GM12875 (cell line): ENCODE results near the gene SYTL5.

ENCODE experiments used
- H3K4me3 ChIP-seq: one replicate; pipeline ENCODE4 v1.5.1; 2011; ENCODE audit warnings: low read depth, low read length, control low read depth
- CTCF ChIP-seq: IDR thresholded peaks from 2 replicates; pipeline ENCODE4 v1.5.1; 2011; ENCODE audit warnings: low read depth, mild to moderate bottlenecking, control low read depth, inconsistent platforms, low read length, moderate library complexity, borderline replicate concordance; ENCODE audit not compliant: insufficient read depth

Gene SYTL5

GRCh38 chrX:37997096-37997495, 9.3 kb upstream of the SYTL5 start:
- no peak for TF ChIP-seq CTCF
- H3K4me3 ChIP-seq, result no peak overlapping the region

GRCh38 chrX:37998586-37999262, 7.6 kb upstream of the SYTL5 start:
- no peak for TF ChIP-seq CTCF
- no peak overlapping the region for H3K4me3 ChIP-seq

GRCh38 chrX:38000706-38001105, 5.6 kb upstream of the SYTL5 start:
- no peak for TF ChIP-seq CTCF
- H3K4me3 ChIP-seq, result no peak overlapping the region

- no peak for TF ChIP-seq CTCF
- no peak overlapping the region for H3K4me3 ChIP-seq
Measured at GRCh38 chrX:38004046-38004445, 2.3 kb upstream of the SYTL5 start.

DNA sequence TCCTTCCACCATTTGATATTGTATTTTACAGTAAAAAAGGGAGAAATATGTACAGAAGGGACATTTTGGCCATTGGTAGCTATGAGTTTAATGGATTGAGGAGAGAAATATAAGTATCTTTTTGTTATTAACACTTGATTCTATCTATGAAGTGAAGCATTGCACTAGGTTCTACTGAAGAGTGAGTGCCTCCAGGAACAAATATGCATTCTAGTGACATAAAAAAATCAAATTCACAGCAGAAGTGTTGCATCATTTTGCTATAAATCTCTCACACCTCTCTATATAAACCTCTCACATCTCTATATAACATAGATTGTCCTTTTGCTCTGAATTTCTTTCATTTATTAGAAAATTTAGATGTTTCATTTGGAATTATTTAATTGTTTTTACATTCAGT, 425 bp downstream of the SYTL5 start:
- TF ChIP-seq CTCF, result no peak
- no peak overlapping the region for H3K4me3 ChIP-seq

DNA sequence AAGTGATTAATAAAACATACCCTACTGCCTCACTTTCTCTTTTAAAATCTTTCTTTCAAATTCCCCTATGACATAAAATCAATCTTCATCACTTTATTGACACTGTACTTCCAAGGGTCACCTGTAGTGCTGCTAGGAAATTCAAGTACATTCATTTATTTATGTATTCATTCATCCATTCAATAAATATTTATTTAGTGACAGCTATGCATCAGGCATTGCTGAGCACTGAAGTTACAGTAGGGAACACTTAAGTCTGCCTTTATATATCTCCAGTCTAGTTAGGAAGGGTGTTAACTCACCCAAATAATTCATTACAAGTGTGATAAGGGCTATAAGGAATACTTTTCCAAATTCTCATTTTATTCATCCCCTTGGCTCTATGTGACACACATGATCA, 2.3 kb downstream of the SYTL5 start:
- H3K4me3 ChIP-seq, result no peak overlapping the region
- no peak for TF ChIP-seq CTCF

- no peak overlapping the region for H3K4me3 ChIP-seq
- TF ChIP-seq CTCF, result no peak
Measured at GRCh38 chrX:38009641-38010040, 3.3 kb downstream of the SYTL5 start.
